Stimulated activated CD8-positive, alpha-beta memory T cell treated with anti-CD3 and anti-CD28 coated beads, Interleukin-7, amount 100 ng/mL, for 48 hours (primary cell): ENCODE measurements around the gene PARD3.

Experiments
- DNase-seq, 2 donors: peaks; one replicate each; pipeline ENCODE4 v3.0.0-alpha.2; 2020; ENCODE audit warnings: low read depth in 1 of 2; ENCODE audit errors: extremely low read depth in 1 of 2

PARD3 gene

DNA sequence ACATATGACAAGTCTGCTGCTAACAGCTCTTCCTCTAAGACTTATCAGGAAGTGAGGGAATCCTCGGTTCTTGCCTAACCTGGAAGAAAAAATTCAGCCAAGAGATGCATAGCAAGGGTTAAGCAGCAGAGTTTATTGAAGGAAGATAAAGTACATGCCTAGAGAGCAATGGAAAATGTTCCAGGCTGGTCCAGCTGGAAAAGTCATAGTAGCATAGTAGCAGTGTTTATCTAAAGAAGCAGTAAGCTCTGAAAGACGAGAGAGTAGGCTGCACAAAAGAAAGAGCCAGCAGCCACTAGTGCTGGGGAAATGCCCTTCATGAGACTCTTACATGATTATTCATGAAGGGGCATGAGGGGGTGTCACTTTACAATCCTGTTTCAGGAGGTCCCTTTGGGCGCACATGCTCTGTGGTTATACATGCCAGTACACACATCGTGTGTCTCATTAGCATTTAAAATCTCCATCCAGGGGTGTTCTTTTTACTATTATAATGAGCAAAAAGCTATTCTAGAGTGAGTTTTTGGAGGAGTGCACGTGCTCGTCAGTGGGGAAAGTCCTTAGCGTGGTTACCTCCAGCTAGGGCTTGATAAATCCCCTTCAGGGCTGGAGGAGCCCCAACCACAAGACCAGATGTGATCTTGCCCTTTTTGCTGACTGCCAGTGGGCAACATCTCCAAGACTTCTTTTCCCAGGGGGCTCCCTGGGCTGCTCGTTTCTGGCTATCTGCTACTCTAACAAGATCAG, 716.1 kb downstream of the PARD3 start:
- DNase-seq: no peak

GRCh38 chr10:34097682-34098081, 717.4 kb downstream of the PARD3 start:
- no peak for DNase-seq

DNA sequence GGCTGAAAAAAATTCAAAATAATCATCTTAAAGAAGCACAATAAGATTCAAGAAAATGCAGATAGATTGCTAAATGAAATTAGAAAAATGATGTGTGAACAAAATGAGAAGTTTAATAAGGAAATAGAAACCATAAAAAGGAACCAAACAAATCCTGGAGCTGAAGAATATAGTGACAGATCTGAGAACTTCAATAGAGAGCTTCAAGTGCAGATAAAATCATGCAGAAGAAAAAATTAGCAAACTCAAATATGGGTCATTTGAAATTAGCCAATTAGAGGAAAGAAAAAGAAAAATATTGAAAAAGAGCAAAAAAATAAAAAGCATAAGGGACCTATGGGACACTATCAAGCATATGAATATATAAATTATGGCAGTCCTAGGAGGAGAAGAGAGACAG, 720.1 kb downstream of the PARD3 start:
- no peak for DNase-seq

DNA sequence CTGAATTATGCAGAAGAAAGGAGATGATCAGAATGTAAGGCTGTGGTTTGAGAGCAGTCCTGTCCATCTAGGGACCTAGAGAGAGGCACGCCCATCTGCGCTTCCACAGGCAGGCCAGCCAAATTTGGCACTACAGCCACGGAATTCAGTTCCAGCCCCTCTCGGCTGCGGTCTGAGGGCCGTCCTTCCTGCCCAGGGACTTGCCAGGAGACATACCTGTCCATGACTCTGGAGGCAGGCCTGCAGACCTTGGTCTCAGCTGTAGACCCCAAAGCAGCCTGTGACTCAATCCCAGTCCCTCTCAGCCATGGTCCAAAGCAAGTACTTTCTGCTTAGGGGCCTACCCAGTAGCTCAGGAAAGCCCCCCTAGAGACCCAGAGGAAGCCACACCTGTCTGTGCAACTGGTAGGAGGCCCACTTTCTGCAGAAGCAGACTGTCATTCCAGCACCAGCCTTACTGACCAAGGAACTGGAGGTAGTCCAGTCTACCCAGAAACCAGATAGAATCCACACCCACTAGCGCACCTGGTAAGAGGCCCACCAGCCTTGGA, 720.9 kb downstream of the PARD3 start:
- DNase-seq: no peak

DNA sequence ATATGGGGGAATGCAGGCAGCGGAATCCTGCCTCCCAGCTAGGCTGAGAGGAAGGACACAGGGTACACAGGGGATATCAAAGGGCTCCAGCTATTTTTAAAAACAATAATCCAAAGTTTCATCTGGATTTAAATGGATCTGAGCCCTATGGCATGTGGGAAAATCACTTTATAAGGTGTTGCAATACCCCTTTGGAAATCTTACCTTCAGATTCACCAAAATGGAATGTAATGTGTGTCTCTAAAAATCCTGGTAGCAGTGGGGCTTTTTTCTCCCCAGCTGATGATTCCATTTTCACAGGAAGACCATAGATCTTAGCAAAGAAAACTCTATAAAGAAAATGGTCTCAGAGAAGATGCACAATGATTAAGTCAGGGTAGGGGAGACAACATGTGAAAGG, 722.2 kb downstream of the PARD3 start:
- DNase-seq: no peak

DNA sequence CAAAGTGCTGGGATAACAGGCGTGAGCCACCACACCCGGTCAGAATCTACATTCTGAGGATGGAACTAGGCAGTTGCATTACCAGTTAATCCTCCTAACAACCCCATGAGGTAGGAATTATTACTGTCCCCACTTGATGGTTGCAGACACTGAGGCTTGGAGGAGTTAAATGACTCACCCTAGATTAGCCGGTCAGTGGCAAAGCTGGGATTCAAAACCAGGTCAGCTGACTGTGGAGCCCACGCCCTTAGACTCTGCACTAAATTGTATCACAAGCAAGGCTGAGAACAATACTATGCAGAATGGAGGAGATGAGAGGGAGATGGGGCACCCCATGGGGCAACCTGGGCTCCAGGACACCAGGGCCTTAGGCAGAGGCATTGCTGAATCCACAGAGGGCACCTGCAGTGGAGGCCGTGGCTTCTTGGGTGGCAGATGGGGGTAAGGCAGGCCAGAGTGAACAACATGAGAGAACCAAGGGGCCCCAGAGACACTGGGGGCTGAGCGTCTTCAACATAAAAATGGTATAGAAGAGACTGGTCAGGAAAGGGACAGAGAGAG, 723.4 kb downstream of the PARD3 start:
- no peak for DNase-seq

- no peak for DNase-seq
Observed at GRCh38 chr10:34089253-34089652, 725.8 kb downstream of the PARD3 start.

DNA sequence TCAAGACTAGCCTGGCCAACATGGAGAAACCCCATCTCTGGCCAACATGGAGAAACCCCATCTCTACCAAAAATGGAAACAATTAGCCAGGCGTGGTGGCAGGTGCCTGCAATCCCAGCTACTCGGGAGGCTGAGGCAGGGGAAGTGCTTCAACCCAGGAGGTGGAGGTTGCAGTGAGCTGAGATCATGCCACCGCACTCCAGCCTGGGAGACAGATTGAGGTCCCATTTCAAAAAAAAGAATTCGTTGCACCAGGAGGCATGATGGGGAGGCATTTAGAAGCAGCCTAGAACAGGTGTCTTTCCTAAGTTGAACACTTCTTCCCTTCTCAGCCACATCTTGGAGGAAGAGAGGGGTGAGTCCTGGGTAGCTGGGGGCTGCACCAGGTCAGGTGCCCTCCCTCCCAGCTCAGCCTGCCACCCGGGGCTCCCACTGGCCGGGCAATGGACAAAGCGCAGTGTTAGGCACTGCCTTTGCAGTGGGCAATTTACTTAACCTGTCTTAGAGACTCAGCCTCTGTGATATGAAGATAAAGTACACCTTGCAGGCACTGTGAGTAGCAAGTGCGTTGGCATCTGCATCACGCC, 726.8 kb downstream of the PARD3 start:
- no peak for DNase-seq

DNA sequence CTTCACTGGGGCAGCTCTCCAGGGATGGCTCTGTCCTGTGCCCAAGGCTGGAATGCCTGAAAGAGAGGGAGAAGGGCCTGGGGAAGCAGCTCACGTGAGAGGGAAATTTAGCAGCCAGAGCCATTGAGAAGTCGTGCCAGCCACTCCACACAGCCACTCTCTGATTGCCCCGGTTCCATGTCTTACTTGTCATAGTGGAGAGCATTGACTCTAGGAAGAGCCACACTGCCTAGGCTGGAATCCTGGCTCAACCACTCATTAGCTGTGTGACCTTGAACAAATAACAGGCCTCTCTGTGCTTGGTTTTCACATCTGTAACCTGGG, 728.0 kb downstream of the PARD3 start:
- no peak for DNase-seq

GRCh38 chr10:34083567-34083966, 731.5 kb downstream of the PARD3 start:
- no peak for DNase-seq

- no peak for DNase-seq
Observed at GRCh38 chr10:34081948-34082347, 733.1 kb downstream of the PARD3 start.

DNA sequence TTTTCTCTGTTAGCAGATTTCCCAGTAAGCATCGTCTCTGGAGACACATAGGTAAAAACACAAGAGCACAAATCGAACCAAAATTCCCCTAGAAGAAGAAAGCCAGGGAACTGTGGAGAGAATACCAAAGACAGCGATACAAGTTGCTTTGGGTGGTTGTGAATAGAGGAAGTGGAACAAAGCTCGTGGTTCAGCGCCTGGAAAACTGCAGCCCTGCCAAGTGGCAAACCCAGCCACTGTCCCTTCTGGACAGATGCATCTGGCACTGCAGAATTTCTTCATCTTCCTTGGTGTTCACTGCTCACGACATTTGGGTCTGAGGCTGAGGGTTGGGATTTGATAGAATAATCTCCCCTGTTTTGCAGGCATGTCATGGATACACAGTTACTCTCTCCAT, 733.8 kb downstream of the PARD3 start:
- DNase-seq: no peak

GRCh38 chr10:34080485-34081346, 734.4 kb downstream of the PARD3 start:
- DNase-seq: no peak

DNA sequence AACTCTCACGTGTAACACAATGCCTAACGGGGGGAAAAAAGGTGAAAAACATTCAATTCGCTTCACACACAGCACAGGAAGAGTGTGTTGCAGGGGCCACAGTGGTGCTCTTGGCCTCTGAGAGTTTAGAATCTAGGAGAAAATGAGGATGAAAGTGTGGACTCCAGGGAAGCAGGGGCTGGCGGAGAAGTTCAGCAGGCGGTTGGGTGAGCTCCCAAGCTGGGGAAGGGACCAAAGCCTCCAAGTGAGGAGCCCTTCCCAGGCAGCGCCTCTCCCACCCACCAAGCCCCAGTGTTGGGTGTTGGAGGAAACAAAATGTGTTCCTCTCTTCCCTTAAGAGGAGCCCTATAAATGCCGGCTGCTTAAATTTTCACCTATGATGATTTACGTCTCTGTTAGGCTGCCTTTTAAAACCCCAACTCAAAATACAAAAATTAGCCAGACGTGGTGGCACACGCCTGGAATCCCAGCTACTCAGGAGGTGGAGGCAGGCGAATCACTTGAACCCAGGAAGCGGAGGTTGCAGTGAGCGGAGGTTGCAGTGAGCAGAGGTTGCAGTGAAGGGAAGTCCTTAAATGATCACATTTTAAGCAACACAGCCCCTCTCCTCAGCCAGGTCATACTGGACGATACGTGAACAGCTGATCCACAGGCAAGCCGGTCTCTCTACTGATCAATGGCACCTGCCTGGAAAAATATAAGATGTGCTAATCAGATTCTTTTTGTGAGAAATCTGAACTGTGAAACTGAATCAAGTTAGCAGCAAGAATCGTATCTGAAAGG, 735.2 kb downstream of the PARD3 start:
- no peak for DNase-seq

GRCh38 chr10:34078745-34079470, 736.2 kb downstream of the PARD3 start:
- no peak for DNase-seq

GRCh38 chr10:34078017-34078744, 736.9 kb downstream of the PARD3 start:
- DNase-seq: no peak

GRCh38 chr10:34076443-34076842, 738.7 kb downstream of the PARD3 start:
- DNase-seq: no peak

- no peak for DNase-seq
Observed at GRCh38 chr10:34075254-34075926, 739.7 kb downstream of the PARD3 start.

DNA sequence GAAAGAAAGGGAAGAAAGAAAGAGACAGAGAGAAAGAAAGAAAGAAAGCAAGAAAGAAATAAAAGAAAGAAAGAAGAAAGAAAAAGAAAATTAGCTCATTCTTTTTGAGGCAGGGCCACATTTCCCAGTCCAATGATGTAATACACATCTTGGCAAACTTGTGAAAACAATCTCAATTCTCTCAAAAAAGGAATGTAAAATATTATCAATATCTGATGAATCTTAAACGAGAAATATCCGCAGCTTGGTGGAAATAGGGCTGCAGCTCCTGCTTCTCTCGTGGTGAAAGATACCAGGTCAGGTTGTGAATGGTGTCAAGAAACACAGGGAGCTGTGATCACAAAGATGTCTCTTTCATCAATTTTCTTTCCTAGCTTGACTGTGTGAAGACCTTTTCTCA, 741.0 kb downstream of the PARD3 start:
- DNase-seq: no peak
